Measurements from ENCODE around the gene DTNBP1.
"Not testable (repeated sequence)": the region's sequence is repeated elsewhere in the genome, so short reads cannot be mapped to it uniquely, and the experiment has no call there.

Gene DTNBP1

DNA sequence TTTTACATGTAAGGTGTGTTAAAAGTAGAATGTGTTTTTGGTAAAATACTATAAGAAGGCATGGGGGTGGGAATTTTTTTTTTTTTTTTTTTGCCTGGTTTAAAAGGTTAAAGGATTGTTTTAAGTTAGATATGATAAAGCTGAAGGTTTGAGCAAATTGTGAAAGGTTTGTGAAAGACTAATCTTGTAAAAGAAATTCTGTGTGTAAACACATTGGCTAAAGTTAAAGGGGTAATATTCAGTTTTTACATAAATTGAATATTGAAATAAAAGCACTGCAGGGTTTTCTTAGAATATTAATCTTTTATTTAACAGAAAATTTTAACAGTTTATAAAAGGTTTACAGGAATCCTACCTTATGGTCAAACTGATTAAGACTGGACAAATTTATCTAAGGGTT lies 105.7 kb downstream of the DTNBP1 start:
- no peak for DNase-seq (ENCODE audit: low read depth)

DNA sequence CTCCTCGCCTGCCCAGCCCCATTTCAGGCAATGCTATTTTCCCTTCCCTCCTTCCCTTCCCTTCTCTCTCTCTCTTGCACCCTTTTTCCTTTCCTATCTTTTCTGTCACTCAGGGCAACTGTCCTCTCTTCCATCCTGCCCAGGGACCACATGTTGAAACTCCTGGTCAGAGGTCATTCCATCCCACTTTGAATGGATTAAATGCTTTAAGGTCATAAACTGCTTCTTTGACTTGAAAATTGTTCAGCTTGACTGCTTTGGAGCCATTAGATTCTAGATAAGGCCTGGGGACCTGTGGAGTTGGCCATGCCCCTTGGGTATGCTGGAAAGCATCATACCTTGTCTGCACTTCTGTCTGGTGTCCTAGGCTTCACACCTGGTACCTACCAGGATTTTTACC lies 106.1 kb downstream of the DTNBP1 start:
- DNase-seq (ENCODE audit: low read depth) = no peak

GRCh38 chr6:15555101-15556038 lies 107.5 kb downstream of the DTNBP1 start:
- no peak for DNase-seq (ENCODE audit: low read depth)

DNA sequence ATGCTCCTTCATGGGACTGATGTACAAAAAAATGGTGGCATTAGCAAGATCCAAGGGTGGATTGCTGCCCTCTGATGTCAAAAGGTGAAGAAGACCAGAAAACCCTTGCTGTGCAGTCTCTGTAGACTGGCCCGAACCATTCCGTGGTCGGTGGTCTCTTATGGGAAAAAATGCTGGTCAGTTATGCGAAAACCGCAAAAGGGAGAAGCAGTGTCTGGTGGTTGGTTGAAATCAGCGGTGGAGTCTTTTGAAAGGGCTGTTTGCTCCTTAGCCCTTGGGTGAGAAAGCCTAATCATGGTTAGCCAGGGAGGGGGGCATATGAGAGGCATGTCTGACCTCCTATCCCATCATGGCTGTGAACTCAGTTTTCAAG lies 108.1 kb downstream of the DTNBP1 start:
- no peak for DNase-seq (ENCODE audit: low read depth)

- no peak for DNase-seq (ENCODE audit: low read depth)
These were observed 109.0 kb downstream of the DTNBP1 start for GRCh38 chr6:15553736-15554294.

DNA sequence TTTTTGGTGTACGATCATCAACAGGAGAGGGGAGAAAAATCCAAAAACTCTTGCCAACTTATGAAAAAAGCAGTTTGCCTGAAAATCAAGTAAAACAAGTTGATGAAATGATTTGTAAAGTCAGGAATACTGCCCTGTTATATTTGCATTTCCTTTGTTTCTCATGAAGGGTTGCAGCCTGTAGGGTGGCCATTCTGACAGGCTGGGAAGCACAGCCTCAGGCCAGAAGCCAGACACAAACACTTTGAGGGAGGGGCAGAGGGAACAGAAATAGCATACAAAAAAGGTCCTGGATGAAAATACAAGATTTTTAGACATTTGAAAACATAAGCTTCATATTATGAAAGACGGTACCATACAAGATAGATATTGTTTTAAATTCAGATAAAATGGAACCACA lies 109.8 kb downstream of the DTNBP1 start:
- DNase-seq (ENCODE audit: low read depth) = no peak

DNA sequence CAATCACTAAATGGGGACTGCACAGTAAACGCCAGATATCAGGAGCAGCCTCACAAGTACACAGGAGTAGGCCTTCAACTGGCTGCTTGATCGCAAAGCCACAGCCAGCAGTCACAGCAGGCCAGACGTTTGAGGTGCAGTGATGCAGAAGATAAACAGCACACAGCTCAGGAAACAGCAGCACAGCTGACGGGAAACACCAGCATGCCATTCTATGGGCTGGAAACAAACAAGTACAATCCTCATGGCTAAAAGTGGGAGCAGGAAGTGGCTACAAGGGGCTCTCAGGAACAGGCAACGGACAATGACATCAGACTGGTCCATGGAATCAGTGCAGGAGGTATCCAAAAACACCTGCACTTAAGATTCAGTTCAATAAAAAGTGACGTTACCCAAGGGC lies 111.0 kb downstream of the DTNBP1 start:
- no peak for DNase-seq (ENCODE audit: low read depth)

DNA sequence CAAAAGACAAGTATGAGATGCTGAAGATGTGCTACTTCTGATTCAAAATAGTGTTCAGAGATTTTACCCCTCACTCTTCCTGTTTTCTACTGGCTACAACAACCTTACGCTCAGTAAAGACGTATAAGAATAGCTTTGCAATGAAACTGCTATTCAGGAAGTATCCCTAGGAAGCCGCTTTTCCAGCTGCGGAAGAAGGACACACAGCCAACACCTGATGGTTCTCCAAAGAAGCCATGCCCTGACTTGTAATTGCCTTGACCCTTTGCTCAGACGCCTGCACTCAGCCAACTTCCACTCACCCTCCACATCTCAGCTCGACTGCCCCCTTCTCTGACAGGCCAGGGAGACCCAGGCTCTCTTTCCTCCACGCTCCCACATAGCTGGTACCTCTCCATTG lies 111.6 kb downstream of the DTNBP1 start:
- no peak for DNase-seq (ENCODE audit: low read depth)

GRCh38 chr6:15550546-15551123 lies 112.2 kb downstream of the DTNBP1 start:
- DNase-seq (ENCODE audit: low read depth) = no peak

GRCh38 chr6:15549371-15549770 lies 113.5 kb downstream of the DTNBP1 start:
- no peak for DNase-seq (ENCODE audit: low read depth)

DNA sequence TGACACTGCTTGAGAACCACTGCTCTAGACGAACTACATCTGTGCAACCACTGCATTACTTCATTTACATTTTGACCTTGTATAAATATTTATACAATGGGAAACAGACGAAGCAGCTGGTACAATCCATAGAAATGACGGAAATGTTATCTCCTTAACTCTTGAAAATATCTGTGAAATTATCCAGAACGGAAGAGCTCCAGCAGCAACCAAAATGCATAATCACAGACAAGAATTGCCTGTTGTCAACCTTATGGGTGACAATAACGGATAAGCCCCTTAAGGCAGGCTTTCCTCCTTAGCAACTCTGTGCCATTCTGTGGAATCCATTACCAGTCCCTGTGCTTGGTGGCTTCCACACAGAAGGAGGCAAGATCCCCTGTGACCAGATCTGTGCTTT lies 115.4 kb downstream of the DTNBP1 start:
- no peak for DNase-seq (ENCODE audit: low read depth)

DNA sequence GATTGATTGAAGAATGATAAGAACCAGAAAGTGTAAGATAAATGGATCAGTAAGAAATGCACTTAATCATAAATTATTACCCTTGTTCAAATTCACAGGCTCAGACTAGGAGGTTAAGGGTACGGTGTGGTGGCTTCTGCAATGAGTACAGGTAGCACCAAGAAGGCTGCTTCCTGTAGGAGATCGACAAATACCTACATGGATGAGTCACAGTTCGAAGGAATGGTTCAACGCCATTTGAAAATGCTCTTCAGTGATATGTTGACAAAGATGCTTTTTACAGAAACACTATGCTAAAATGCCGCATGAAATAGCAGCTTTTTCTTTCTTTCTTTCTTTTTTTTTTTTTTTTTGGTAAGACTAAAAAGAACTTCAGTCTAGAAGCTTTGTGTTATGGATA lies 116.2 kb downstream of the DTNBP1 start:
- DNase-seq (ENCODE audit: low read depth) = no peak

DNA sequence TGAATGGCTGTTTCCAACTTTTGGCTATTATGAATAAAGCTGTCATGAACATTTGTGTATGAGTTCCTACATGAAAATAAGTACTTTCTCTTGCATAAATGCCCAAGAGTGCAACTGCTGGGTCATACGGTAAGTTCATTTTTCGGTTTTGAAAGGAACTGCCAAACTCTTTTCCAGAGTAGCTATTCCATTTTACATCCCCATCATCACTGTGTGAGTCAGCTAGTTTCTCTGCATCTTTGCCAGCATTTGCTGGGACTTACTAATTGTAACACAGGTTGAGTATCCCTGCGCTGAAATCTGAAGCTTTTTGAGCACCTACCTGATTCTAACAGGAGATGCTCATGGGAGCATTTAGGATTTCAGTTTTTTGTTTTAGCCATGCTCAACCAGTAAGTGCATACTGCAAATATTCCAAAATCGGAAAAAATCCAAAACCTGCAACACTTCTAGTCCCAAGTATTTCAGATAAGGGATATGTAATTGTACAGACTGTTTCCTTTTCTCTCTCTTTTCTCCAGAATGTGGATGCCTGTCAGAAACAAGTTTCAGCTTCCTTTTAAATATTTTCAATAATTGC lies 118.4 kb downstream of the DTNBP1 start:
- no peak for DNase-seq (ENCODE audit: low read depth)

DNA sequence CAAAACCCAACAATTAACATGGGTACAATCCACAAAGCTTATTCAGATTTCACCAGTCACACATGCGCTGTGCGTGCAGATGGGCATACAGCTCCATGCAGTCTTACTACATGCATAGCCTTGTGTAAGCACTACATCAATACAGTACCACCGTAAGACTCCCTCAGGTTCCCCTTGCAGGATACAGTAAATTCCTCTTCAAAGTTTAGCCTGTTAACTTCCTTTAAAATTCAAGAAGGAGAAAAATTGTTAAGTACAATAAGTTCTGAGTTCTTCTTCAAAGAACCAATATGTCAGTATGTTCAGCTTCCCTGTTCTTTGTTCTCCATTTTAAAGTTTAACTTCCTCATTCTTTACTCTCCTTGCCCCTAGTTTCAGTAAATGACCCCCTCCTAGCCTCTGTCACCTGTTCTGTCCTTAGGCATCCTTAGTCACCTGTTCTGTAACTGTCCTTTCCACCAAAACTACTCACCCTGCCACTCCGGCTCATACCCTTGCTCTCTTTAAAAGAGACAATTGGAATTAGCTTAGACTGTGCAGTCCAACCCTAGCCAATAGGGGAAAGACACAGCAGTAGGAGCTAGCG lies 119.4 kb downstream of the DTNBP1 start:
- DNase-seq (ENCODE audit: low read depth) = not testable (repeated sequence)

- DNase-seq (ENCODE audit: low read depth) = no peak
These were observed 123.0 kb downstream of the DTNBP1 start for GRCh38 chr6:15539722-15540270.

- DNase-seq (ENCODE audit: low read depth) = no peak
These were observed 123.9 kb downstream of the DTNBP1 start for GRCh38 chr6:15538766-15539495.

GRCh38 chr6:15538106-15538505 lies 124.7 kb downstream of the DTNBP1 start:
- DNase-seq (ENCODE audit: low read depth) = no peak

DNA sequence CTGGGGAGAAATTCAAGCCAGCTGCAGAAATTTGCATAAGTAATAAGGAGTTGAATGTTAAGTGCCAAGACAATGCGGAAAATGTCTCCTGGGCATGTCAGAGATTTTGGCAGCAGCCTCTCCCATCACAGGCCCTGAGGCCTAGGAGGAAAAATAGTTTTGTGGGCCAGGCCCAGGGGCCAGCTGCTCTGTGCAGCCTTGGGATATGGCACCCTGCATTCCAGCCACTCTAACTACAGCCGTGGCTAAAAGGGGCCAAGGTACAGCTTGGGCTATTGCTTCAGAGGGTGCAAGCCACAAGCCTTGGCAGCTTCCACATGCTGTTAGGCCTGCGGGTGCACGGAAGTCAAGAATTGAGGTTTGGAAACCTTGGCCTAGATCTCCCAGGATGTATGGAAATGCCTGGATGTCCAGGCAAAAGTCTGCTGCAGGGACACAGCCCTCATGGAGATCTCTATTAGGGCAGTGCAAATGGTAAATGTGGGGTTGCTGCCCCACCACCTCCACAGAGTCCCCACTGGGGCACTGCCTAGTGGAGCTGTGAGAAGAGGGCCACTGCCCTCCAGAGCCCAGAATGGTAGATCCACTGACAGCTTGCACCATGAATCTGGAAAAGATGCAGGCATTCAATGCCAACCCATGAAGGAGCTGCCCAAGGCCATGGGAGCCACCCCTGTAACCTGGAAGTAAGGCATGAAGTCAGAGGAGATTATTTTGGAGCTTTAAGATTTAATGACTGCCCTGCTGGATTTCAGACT lies 126.5 kb downstream of the DTNBP1 start:
- DNase-seq (ENCODE audit: low read depth) = no peak

- DNase-seq (ENCODE audit: low read depth) = no peak
These were observed 127.2 kb downstream of the DTNBP1 start for GRCh38 chr6:15535495-15536197.

DNA sequence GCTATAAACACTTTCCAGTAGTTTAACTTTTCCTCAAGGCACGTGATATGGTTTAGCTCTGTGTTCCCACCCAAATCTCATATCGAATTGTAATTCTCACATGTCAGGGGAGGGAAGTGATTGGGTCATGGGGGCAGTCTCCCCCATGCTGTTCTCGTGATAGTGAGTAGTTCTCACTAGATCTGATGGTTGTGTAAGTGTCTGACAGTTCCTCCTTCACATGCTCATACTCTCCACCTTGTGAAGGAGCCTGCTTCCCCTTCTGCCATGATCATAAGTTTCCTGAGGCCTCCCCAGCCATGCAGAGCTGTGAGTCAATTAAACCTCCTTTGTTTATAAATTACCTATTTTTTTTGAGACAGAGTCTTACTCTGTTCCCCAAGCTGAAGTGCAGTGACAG lies 127.9 kb downstream of the DTNBP1 start:
- no peak for DNase-seq (ENCODE audit: low read depth)

Measured in HS-5 (cell line).